Upper lobe of left lung (tissue), 4 donors: ENCODE data around the gene ZNF423.

Experiments
- CTCF ChIP-seq, 6 experiments: fragments of 450-650 bp in 4 of 6; fragments of 200-600 bp in 2 of 6; sonication (generic) in 2 of 6; IDR thresholded peaks; one replicate each; pipeline ENCODE4 v1.5.1; 2016 to 2019; ENCODE audit warnings: antibody characterized with exemption in 6 of 6
- EP300 ChIP-seq, 4 donors: sonication (generic); formaldehyde crosslinking; IDR thresholded peaks; one replicate each; pipeline ENCODE4 v1.5.1; 2017; ENCODE audit warnings: antibody characterized with exemption in 4 of 4, control low read depth in 2 of 4
- POLR2A ChIP-seq, 4 donors: fragments of 450-650 bp; IDR thresholded peaks; one replicate each; pipeline ENCODE4 v1.5.1; 2016 to 2017; ENCODE audit warnings: antibody characterized with exemption in 4 of 4, mild to moderate bottlenecking in 2 of 4
- POLR2AphosphoS5 ChIP-seq, 2 donors: sonication (generic); formaldehyde crosslinking; IDR thresholded peaks; one replicate each; pipeline ENCODE4 v1.5.1; 2017; ENCODE audit warnings: antibody characterized with exemption in 2 of 2

- no peak for TF ChIP-seq CTCF (IDR thresholded peaks at IDR 0.05)
- no peak for TF ChIP-seq POLR2AphosphoS5 (IDR thresholded peaks at IDR 0.05)
- no peak for TF ChIP-seq POLR2A (IDR thresholded peaks at IDR 0.05)
- no peak for TF ChIP-seq EP300 (IDR thresholded peaks at IDR 0.05)
Measured at GRCh38 chr16:49560004-49560830, 295.7 kb downstream of the ZNF423 start.
